ENCODE results near the gene SP1.
"Not testable (repeated sequence)": the region's sequence is repeated elsewhere in the genome, so short reads cannot be mapped to it uniquely, and the experiment has no call there.

SP1 gene

DNA sequence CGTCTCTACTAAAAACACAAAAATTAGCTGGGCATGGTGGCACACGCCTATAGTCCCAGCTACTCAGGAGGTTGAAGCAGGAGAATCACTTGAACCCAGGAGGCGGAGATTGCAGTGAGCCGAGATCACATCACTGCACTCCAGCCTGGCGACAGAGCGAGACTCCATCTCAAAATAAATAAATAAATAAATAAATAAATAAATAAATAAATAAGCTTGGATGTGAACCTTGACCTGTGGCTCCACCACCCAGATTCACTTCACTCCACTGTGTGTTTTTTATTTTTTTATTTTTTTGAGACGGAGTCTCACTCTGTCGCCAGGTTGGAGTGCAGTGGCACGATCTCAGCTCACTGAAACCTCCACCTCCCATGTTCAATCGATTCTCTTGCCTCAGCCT lies 18.3 kb upstream of the SP1 start:
- not testable (repeated sequence) for DNase-seq

- no peak for DNase-seq
Observed at GRCh38 chr12:53365245-53365904, 14.6 kb upstream of the SP1 start.

- not testable (repeated sequence) for DNase-seq
Observed at GRCh38 chr12:53373554-53374133, 6.3 kb upstream of the SP1 start.

GRCh38 chr12:53374277-53374676 lies 5.7 kb upstream of the SP1 start:
- DNase-seq: not testable (repeated sequence)

DNA sequence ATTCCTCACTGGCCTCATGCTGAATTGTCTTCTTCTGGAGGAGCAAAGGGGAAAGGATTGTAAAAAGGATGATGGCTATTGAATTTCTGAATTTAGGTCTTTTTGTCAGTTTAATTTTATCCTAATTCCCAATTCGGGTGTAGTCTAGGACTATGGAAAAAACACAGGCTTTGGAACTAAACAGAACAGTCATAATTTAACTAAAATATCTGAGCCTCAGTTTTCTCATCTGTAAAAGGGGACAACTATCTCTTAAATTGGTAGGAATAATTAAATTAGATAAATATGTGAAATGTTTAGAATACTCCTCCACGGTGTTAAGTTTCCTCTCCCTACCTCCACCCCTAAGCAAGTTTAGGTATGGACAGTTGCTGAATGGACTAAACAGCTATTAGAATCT lies 3.2 kb upstream of the SP1 start:
- DNase-seq: no peak

- no peak for DNase-seq
Observed at GRCh38 chr12:53378222-53378621, 1.8 kb upstream of the SP1 start.

DNA sequence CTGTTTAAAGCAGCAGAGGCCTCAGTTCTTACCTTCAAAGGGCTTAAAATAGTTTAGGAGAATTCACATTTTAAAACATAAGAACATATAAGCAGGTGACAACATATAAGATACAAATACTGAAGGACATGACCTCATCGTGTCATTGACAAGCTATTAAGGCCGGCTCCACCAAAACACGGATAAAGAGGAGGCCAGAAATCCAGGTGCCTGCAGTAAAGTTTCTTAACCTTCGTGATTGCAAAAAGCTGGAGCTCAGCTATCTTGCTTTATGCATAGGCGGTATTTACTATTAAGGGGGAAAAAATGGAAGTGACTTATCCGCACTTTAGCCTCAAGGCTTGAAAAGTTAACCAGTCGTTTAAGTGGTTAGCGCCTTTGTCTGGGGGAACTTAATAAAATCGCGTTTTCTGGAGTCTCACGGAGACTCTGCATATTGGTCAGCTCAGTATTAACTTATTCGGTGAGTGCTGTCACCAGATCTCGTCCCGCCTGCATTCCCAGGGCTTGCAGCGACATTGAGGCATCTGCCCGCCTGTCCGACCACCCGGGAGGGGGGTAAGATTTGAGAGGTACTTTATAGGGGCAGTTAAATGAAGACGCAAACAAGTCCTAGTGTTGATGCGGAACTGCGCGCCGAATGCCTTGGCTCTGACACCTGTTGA lies 1.1 kb upstream of the SP1 start:
- DNase-seq: no peak

DNA sequence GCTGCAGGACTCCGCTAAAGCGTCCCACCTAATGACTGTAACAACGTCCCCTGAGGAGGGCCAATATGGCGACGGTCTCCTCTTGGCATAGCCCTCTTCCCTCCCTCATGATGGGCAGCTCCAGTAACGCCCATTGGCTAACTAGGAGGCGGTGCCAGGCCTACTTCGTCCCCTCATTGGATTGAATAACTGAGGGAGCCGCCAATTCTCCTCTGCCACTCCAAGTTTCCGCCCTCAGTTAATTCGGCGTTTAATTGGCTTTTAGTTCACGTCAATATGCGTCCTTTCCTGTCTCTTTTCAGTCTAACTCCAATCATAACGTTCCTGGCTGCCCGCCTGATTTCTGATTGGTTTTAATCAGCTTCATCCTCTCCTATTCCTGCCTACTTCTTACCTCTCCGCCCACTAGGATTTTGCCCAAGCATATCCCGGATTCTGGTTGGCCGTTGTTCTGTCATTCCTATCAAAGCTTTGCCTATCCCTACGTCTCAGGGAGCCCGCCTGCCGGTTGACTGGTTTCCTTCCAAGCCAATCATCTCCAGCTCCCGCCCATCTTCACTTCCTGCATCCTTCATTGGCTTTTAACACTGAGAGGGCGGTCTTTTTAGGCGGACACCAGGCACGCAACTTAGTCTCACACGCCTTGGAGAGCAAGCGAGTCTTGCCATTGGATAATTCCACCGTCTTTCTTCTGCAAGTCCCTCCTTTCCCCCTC lies 430 bp upstream of the SP1 start:
- DNase-seq: peak; percentile 91

- no peak for DNase-seq
Observed at GRCh38 chr12:53380794-53381730, 1.1 kb downstream of the SP1 start.

DNA sequence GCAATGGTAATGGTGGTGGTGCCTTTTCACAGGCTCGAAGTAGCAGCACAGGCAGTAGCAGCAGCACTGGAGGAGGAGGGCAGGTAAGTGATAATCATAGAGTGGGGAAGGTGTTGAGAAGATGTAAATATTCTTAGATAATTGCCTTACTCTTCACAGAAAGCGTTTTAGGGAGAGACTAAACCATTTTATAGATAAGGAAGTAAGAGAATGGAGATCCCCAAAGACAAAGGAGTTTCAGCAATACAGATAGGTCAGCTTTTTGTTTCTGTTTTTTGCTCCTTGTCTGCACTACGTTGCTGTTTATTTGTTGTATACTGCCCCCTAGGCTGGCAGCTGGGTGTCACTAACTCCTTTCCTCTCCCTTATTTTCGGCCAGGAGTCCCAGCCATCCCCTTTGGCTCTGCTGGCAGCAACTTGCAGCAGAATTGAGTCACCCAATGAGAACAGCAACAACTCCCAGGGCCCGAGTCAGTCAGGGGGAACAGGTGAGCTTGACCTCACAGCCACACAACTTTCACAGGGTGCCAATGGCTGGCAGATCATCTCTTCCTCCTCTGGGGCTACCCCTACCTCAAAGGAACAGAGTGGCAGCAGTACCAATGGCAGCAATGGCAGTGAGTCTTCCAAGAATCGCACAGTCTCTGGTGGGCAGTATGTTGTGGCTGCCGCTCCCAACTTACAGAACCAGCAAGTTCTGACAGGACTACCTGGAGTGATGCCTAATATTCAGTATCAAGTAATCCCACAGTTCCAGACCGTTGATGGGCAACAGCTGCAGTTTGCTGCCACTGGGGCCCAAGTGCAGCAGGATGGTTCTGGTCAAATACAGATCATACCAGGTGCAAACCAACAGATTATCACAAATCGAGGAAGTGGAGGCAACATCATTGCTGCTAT lies 2.0 kb downstream of the SP1 start:
- peak; percentile 32 for DNase-seq

- DNase-seq: no peak
Observed at GRCh38 chr12:53383258-53383657, 3.3 kb downstream of the SP1 start.

- not testable (repeated sequence) for DNase-seq
Observed at GRCh38 chr12:53386381-53386780, 6.4 kb downstream of the SP1 start.

- DNase-seq: no peak
Observed at GRCh38 chr12:53388932-53389331, 9.0 kb downstream of the SP1 start.

DNA sequence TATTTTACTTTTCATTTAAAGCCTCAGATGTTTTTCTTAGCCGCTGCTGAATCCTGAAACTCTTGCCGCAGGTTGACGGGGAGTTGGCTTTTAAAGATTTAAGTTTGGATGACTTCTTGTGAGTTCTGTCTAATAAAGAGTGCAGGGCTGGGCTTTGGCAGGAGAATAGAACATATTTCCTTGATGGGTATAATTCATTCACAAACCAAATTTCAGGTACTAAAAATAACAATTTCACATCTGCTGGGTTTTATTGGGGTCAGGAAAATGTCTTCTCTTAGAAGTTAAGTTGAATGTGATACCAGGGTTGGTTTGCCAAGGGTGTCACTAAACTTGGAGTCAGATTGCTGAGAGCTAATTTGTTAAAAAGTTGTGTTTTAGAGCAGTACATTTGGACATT lies 9.7 kb downstream of the SP1 start:
- no peak for DNase-seq

- no peak for DNase-seq
Observed at GRCh38 chr12:53391724-53392123, 11.7 kb downstream of the SP1 start.

GRCh38 chr12:53399896-53400295 lies 19.9 kb downstream of the SP1 start:
- DNase-seq: no peak

- not testable (repeated sequence) for DNase-seq
Observed at GRCh38 chr12:53402351-53402750, 22.4 kb downstream of the SP1 start.

DNA sequence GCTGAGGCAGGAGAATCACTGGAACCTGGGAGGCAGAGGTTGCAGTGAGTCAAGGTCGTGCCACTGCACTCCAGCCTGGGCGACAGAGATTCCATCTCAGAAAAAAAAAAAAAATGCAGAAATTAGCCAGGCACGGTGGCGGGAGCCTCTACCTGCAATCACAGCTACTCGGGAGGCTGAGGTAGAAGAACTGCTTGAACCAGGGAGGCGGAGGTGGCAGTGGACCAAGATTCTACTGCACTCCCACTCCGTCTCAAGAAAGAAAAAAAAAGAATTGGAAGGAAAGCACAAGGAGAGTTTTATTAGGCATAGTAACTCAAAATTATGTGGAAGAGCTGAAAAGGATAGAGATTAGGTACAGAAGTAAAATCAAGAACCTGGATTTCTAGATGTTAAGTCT lies 22.9 kb downstream of the SP1 start:
- DNase-seq: no peak

- no peak for DNase-seq
Observed at GRCh38 chr12:53410951-53411350, 31.0 kb downstream of the SP1 start.

DNA sequence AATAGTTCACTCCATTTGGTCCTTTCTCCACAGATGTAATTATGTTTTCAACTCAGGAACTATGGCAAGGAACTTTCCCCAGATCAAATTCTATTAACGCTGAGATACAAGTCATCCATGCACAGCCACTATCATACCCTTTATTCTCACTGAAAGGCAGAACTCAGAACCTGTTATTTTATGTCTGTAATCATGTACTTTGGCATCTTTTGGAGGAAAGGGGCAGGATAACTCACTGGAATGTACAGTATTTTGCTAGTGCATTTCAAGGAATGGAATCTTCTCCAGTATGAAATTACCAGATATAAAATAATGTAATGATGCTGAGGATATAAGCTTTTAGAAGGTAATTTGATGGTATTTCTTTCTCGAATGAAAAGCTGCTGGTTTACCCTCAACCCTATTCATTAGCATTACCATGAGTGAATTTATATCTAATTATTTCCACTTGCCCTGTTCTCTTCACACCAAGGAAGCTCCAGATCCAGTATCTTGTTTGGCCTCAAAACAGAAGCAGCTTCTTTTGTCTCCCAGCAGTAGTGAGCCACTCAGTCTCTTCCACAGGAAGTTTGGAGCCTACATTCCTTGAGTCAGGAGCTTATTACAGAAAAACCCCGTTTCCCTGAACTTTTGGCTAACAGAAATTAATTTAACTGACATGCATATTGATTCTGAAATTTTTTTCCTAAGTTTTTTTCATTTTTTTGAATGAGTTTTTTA lies 33.7 kb downstream of the SP1 start:
- no peak for DNase-seq
